SW 1271 (cell line): ENCODE results near the gene PLEKHG7.
"Not testable (repeated sequence)": the region's sequence is repeated elsewhere in the genome, so short reads cannot be mapped to it uniquely, and the experiment has no call there.

ENCODE experiments used
- DNase-seq, 2 experiments: peaks; one replicate each; lab custom pipeline; 2025; lab: John Stamatoyannopoulos, UW

Gene PLEKHG7

GRCh38 chr12:92702754-92703679, at the start of gene PLEKHG7:
Gene PLEKHG7 (plus strand): TSS chr12:92702989. CDS start chr12:92706632, 3,643 bp downstream.
- DNase-seq: no peak

GRCh38 chr12:92654256-92654655, 48.5 kb upstream of the PLEKHG7 start:
- DNase-seq: not testable (repeated sequence)

- no peak for DNase-seq
Observed at GRCh38 chr12:92654929-92655328, 47.9 kb upstream of the PLEKHG7 start.

- no peak for DNase-seq
Observed at GRCh38 chr12:92656911-92657310, 45.9 kb upstream of the PLEKHG7 start.

GRCh38 chr12:92657770-92658169, 45.0 kb upstream of the PLEKHG7 start:
- DNase-seq: no peak

GRCh38 chr12:92658611-92659010, 44.2 kb upstream of the PLEKHG7 start:
- no peak for DNase-seq

- DNase-seq: no peak
Observed at GRCh38 chr12:92661269-92661668, 41.5 kb upstream of the PLEKHG7 start.

- no peak for DNase-seq
Observed at GRCh38 chr12:92665496-92665895, 37.3 kb upstream of the PLEKHG7 start.

GRCh38 chr12:92668739-92669138, 34.0 kb upstream of the PLEKHG7 start:
- no peak for DNase-seq

- DNase-seq: not testable (repeated sequence)
Observed at GRCh38 chr12:92671524-92671923, 31.3 kb upstream of the PLEKHG7 start.

- DNase-seq: no peak
Observed at GRCh38 chr12:92673756-92674155, 29.0 kb upstream of the PLEKHG7 start.

- DNase-seq: no peak
Observed at GRCh38 chr12:92674500-92674899, 28.3 kb upstream of the PLEKHG7 start.

- DNase-seq: no peak
Observed at GRCh38 chr12:92675092-92675865, 27.5 kb upstream of the PLEKHG7 start.

GRCh38 chr12:92676710-92677109, 26.1 kb upstream of the PLEKHG7 start:
- DNase-seq: no peak

GRCh38 chr12:92690601-92691000, 12.2 kb upstream of the PLEKHG7 start:
- DNase-seq: no peak

GRCh38 chr12:92695056-92695455, 7.7 kb upstream of the PLEKHG7 start:
- DNase-seq: no peak

GRCh38 chr12:92695577-92695976, 7.2 kb upstream of the PLEKHG7 start:
- no peak for DNase-seq

- no peak for DNase-seq
Observed at GRCh38 chr12:92696216-92696615, 6.6 kb upstream of the PLEKHG7 start.

- DNase-seq: no peak
Observed at GRCh38 chr12:92698474-92698873, 4.3 kb upstream of the PLEKHG7 start.

GRCh38 chr12:92701441-92701840, 1.3 kb upstream of the PLEKHG7 start:
- DNase-seq: no peak

- no peak for DNase-seq
Observed at GRCh38 chr12:92703786-92704185, 997 bp downstream of the PLEKHG7 start.

GRCh38 chr12:92706594-92706993, 3.8 kb downstream of the PLEKHG7 start:
- DNase-seq: no peak

- no peak for DNase-seq
Observed at GRCh38 chr12:92707926-92708325, 5.1 kb downstream of the PLEKHG7 start.
